ENCODE data around the gene CAPN11.
A peak's percentile ranks its signal among the peaks of the same experiment; 100 is the strongest.

CAPN11 gene

GRCh38 chr6:44156494-44157151, 2.0 kb upstream of the CAPN11 start:
- DNase-seq (ENCODE audit: low read depth), result no peak

DNA sequence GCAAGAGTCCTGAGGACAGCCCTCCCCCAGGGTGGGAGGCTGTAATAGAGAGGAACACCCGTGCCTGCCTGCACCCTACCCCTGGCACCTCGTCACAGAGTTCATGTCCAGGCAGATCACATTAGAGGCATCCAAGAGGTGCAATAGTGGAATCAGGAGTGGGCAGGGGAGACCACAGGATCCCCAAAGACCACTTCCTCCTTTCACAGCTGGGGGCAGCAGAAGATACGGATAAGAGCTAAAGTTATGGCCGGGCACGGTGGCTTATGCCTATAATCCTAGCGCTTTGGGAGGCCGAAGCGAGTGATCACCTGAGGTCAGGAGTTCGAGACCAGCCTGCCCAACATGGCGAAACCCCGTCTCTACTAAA, 1.5 kb upstream of the CAPN11 start:
- no peak for DNase-seq (ENCODE audit: low read depth)

GRCh38 chr6:44161997-44162338, 3.3 kb downstream of the CAPN11 start:
- no peak for DNase-seq (ENCODE audit: low read depth)

DNA sequence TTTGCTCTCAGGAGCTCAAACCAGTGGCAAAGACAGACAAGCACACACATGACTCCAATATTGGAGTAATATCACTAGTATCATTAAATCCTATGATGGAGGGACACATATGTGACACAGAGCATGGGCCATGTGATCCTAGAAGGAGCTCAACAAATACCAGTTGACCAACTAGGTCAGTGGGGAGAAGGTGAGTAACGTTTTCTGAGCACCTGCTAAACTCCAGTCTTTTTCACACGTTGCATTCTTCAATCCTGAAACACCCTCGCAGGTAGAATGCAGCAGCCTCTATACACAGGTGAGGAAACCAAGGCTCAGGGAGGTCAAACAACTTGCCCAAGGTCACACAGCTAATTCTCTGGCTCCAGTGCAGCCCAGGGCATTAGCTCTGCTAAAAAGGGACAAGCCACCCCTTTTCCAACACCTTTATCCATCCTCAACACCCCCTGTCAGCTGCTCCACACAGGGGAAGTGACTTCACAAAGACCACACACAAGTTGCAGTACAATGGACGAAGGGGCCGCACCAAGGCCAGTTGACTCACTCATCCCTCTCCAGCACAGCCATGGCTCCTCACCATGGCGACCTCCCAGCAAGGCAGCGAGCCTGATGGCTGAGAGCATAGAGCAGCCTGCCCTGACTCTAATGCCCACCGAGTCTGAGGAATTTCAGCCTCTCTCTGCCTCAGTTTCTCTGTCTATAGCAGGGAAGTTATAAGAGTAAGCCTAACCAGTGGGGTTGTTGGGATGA, 4.4 kb downstream of the CAPN11 start:
- no peak for DNase-seq (ENCODE audit: low read depth)

- no peak for DNase-seq (ENCODE audit: low read depth)
Observed at GRCh38 chr6:44166116-44166515, 7.5 kb downstream of the CAPN11 start.

GRCh38 chr6:44166591-44167184, 8.1 kb downstream of the CAPN11 start:
- no peak for DNase-seq (ENCODE audit: low read depth)

- DNase-seq (ENCODE audit: low read depth), result no peak
Observed at GRCh38 chr6:44167567-44167966, 8.9 kb downstream of the CAPN11 start.

DNA sequence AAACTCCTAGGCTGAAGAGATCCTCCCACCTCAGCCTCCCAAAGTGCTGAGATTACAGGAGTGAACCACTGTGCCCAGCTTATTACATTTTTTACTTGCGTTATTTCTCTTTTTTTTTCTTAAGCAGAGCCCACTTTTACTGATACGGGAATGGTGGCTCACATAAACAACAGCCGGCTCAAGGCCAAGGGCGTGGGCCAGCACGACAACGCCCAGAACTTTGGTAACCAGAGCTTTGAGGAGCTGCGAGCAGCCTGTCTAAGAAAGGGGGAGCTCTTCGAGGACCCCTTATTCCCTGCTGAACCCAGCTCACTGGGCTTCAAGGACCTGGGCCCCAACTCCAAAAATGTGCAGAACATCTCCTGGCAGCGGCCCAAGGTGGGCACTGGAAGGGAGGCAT, 10.5 kb downstream of the CAPN11 start:
- DNase-seq (ENCODE audit: low read depth), result no peak

- DNase-seq (ENCODE audit: low read depth), result no peak
Observed at GRCh38 chr6:44169886-44170570, 11.4 kb downstream of the CAPN11 start.

DNA sequence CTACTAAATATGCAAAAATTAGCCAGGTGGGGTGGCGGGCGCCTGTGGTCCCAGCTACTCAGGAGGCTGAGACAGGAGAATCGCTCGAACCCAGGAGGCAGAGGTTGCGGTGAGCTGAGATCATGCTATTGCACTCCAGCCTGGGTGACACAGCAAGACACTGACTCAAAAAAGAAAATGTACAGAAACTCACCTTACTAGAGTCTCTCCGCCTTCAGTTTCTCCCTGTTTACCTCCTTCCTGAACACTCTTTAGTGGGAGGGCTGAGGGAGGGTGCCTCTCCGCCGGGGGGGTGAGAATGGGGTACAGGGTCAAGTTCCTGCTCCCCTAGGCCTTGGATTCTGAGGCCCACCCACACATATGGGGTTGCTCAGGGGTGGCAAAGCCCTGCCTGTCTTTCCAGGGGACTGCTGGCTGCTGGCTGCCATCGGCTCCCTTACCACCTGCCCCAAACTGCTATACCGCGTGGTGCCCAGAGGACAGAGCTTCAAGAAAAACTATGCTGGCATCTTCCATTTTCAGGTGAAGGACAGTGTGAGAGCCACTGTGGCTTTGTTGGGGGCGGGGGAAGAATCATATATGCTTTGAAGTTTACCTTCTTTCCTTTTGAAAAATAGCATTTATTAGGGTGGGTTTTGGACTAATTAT, 13.4 kb downstream of the CAPN11 start:
- DNase-seq (ENCODE audit: low read depth), result no peak

DNA sequence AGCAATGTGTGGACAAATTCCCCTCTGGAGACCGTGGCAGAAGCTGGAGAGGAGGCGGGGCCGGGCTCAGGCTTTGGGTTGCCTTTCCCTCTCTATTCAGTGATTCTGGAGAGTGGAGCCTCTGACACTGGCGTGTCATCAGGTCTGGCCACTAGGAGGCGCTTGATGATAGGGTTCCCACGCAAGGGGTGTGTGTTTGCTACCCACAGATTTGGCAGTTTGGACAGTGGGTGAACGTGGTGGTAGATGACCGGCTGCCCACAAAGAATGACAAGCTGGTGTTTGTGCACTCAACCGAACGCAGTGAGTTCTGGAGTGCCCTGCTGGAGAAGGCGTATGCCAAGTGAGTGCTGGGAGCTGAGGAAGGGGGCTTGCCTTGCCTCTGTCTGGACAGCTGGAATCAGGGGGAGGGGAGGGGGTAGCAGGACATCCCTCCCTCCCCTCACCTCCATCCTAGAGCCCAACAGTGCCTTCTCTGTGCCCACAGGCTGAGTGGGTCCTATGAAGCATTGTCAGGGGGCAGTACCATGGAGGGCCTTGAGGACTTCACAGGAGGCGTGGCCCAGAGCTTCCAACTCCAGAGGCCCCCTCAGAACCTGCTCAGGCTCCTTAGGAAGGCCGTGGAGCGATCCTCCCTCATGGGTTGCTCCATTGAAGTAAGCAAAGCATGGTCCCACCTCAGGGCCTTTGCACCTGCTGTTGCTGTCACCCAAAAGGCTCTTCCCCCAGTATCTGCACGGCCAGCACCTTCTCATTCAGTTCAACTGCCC, 14.3 kb downstream of the CAPN11 start:
- peak; percentile 73 for DNase-seq (ENCODE audit: low read depth)

DNA sequence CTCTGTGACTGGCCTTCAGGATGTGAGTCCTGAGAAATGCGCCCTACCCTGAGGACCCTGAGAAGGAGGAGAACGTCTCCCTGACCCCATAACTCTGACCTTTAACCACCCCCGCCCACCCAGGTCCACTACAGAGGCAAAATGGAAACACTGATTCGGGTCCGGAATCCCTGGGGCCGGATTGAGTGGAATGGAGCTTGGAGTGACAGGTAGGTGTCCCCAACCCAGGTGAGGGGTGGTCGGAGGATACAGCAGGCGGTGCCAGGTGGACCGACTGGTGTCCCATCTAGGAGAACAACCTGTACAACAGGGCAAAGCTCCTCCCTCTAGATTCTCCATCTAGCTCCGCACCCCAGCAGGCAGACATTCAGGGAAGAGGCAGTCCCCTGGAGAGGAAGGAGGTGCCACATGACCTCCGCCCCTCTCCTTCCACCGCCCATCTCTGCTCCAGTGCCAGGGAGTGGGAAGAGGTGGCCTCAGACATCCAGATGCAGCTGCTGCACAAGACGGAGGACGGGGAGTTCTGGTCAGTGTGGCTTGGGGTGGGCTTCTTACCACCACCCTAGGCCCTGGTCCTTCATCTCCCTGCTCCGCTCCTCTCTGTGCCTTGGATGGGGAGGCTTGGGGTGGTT, 17.6 kb downstream of the CAPN11 start:
- no peak for DNase-seq (ENCODE audit: low read depth)

DNA sequence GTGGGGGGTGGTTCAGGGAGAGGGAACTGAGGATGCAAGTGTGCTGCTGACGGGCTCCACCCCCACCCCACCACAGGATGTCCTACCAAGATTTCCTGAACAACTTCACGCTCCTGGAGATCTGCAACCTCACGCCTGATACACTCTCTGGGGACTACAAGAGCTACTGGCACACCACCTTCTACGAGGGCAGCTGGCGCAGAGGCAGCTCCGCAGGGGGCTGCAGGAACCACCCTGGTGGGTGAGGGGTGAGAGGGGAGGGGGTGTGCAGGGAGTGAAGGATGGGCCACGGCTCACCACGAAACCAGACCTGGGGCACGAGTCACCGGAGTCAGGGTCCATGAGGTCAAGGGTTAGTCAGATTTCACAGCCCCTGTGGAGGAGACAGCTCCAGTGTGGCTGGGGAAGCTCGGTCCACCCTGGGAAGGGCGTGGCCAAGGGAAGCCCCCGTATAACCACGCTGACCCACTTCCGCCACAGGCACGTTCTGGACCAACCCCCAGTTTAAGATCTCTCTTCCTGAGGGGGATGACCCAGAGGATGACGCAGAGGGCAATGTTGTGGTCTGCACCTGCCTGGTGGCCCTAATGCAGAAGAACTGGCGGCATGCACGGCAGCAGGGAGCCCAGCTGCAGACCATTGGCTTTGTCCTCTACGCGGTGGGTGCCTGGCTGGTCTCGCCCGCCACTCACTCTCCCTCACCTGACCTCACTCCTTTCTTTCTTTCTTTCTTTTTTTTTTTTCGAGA, 18.3 kb downstream of the CAPN11 start:
- DNase-seq (ENCODE audit: low read depth), result no peak

- no peak for DNase-seq (ENCODE audit: low read depth)
Observed at GRCh38 chr6:44177691-44178423, 19.2 kb downstream of the CAPN11 start.

DNA sequence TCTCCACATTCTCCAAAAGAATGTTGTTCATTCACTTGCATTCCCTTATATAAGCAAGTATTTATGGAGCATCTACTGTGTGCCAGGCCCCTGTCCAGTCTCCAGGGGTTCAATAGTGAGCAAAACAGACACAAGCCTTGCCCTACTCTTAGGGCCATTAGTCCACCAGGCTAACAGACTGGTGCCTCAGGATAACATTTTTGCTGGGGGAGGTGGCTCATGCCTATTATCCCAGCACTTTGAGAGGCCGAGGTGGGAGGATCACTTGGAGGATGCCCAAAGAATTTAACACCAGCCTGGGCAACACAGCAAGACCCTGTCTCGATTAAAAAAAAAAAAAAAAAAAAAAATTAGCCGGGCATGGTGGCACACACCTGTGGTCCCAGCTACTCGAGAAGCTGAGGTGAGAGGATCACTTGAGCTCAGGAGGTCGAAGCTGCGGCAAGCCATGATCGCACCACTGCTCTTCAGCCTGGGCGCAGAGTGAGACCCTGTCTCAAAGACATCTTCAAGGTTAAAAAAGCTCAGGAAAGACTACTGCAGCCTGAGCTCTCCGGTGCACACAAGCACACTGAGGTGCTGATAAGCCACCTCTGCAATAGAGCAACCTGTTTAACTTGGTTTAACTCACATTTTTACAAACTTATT, 19.9 kb downstream of the CAPN11 start:
- DNase-seq (ENCODE audit: low read depth), result no peak

DNA sequence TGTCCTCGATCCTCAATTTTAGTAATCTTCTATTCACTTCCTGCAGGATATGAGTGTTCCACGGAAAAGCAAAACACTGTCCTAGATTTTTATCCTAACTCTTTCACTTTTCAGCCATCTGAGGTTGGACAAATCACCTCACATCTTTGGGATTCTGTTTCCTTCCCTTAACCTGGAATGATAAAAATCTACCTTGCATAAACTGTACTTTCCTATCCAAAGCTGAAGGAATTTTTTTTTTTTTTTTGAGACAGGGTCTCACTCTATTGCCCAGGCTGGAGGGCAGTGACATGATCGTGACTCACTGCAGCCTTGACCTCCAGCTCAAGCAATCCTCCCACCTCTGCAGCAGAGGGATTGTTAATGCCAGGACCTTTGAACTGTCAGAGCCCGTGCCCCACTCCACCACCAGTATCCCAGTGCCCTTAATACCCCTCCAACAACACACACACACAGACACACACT, 20.5 kb downstream of the CAPN11 start:
- no peak for DNase-seq (ENCODE audit: low read depth)

DNA sequence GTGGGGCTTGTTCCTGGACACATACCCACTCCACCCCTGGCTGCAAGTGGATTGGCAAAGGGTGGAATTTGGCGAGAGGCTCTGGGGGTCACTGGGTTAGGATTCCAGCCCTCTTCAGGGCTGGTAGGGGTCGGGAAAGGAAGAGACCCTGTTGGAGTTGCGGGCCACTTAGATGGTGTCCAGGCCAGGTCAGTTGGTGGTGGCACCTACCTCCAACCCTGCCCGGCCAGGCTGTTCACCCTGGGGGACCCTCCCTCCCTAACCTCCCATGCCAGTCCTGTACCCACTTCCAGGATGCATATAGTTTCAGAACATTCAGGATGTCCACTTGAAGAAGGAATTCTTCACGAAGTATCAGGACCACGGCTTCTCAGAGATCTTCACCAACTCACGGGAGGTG, 21.0 kb downstream of the CAPN11 start:
- no peak for DNase-seq (ENCODE audit: low read depth)

DNA sequence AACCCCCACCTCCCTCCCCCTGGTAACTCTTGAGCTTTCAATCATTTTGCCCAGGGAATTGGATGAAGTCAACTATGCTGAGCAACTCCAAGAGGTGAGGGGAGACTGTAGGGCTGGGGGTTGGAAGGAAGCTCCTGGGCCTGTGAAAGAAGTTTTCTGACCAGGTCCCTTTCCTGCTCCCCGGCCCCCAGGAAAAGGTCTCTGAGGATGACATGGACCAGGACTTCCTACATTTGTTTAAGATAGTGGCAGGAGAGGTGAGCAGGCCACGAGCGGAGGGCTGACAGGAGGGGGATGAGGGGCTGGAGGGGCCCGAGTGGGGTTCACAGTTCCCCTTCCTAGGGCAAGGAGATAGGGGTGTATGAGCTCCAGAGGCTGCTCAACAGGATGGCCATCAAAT, 21.8 kb downstream of the CAPN11 start:
- DNase-seq (ENCODE audit: low read depth), result no peak

- no peak for DNase-seq (ENCODE audit: low read depth)
Observed at GRCh38 chr6:44180886-44181285, 22.3 kb downstream of the CAPN11 start.

Data from activated T-cell treated with anti-CD3 and anti-CD28 coated beads for 48 hours (primary cell).